Adrenal gland (tissue), 12 donors: ENCODE data around the gene SRRM2. TPM values are rescaled to one million over a fixed set of nuclear protein-coding genes. Genes with fewer than 3 reads are reported as not detected.
A peak's percentile ranks its signal among the peaks of the same experiment; 100 is the strongest.

Experiments
- DNase-seq, 7 donors: peaks; one replicate each; pipeline ENCODE4 v3.0.0-alpha.2; 2019 to 2020
- H3K27ac ChIP-seq, 5 donors: fragments of 200-600 bp; sonication (generic) in 4 of 5; 1 replicate in 3 of 5; 2 replicates in 2 of 5; pipeline versions ENCODE4 v1.5.1 to v1.8.0; 2016 to 2020; ENCODE audit warnings: mild to moderate bottlenecking in 1 of 5
- H3K27me3 ChIP-seq: fragments of 200-600 bp; 2 replicates; pipeline ENCODE4 v1.8.0; 2021
- H3K36me3 ChIP-seq, 2 donors: fragments of 200-600 bp; replicated peaks in 1 of 2; 1 replicate in 1 of 2; 2 replicates in 1 of 2; pipeline versions ENCODE4 v1.5.1 to v1.8.0; 2018 to 2022
- H3K4me1 ChIP-seq, 2 donors: fragments of 200-600 bp; replicated peaks in 1 of 2; 1 replicate in 1 of 2; 2 replicates in 1 of 2; pipeline versions ENCODE4 v1.5.1 to v1.8.0; 2018 to 2021
- H3K4me3 ChIP-seq, 4 donors: fragments of 200-600 bp; sonication (generic) in 3 of 4; one replicate each; pipeline ENCODE4 v1.5.1; 2016 to 2018
- H3K9me3 ChIP-seq, 3 donors: fragments of 200-600 bp; sonication (generic) in 1 of 3; replicated peaks in 1 of 3; 1 replicate in 2 of 3; 2 replicates in 1 of 3; pipeline versions ENCODE4 v1.5.1 to v1.8.0; 2016 to 2021
- POLR2A ChIP-seq, 2 donors: fragments of 450-650 bp; IDR thresholded peaks; one replicate each; pipeline ENCODE4 v1.6.1; 2017; ENCODE audit warnings: antibody characterized with exemption in 2 of 2, mild to moderate bottlenecking in 2 of 2, moderate library complexity in 1 of 2
- WGBS, 4 donors: extraction: QIAGEN DNeasy Blood & Tissue Kit in 2 of 4; methylation state at CpG; one replicate each; pipeline versions ENCODE4 v1.1.5 to v1.1.7; 2013 to 2017; 5-methylcytosine and 5-hydroxymethylcytosine counted together
- intact Hi-C, 2 donors: fragments of 100-400 bp; cut with DNase I; formaldehyde crosslinking; loops; one replicate each; pipeline versions ENCODE4 v1.14.1 to v1.15.0; 2022 to 2023
- polyA plus RNA-seq, 3 donors: library from polyadenylated mRNA; stranded (reverse); fragments of 200-250 nt in 2 of 3; fragments of 350-450 nt in 1 of 3; fragmentation: Illumina TruSeq in 1 of 3; extraction: RNeasy Lipid Tissue Mini Kit (QIAGEN cat#74804) in 1 of 3; gene quantifications; one replicate each; pipeline ENCODE4 v1.2.3, GENCODE V29; 2013 to 2014
- total RNA-seq, 9 donors: library from RNA; depleted of rRNA in 4 of 9; stranded (reverse); fragments of >200 nt in 4 of 9; fragments of 120-200 nt in 1 of 9; fragmentation: NEBNext Ultra II Directional in 1 of 9; extraction: Animal tissue kit (Norgen Biotek cat#: 25700) in 1 of 9; gene quantifications; one replicate each; pipeline versions ENCODE4 v1.1.0 to v1.2.4, GENCODE V29; 2013 to 2023
- TF ChIP-seq, protein P1 (sequence below), 6 experiments: fragments of 450-650 bp in 4 of 6; fragments of 200-600 bp in 2 of 6; sonication (generic) in 1 of 6; IDR thresholded peaks; 1 replicate in 5 of 6; 2 replicates in 1 of 6; pipeline versions ENCODE4 v1.5.1 to v1.8.0; 2016 to 2021; ENCODE audit warnings: antibody characterized with exemption in 6 of 6, mild to moderate bottlenecking in 2 of 6, moderate library complexity in 1 of 6
- donor health status: healthy with polysubstance abuse.
- donor health status: Bipolar disorder and iron deficiency.
- donor health status: DM: yes; HTN: yes; CAD: no.
- donor health status: DM: no; HTN: no; CAD: no.
- donor health status: DM: no; HTN: no; CAD: no.
- donor health status: DM: yes; HTN: yes; CAD: no.

The SRRM2 gene
- total and polyA plus RNA-seq, 12 donors, result 81.7 to 3,120 (median 328) TPM

- Histone ChIP-seq H3K27me3 (no peaks in the 10 kb centered on the region), H3K27ac (no peak overlapping the region), H3K9me3 (no peaks in the 10 kb centered on the region), H3K4me1 (peaks cover 0 to 7% of the 10 kb centered on the region in 2 donors), H3K36me3 (no peaks in the 10 kb centered on the region), H3K4me3 (no peak overlapping the region)
- WGBS, 4 donors, result 29 to 43% (median 30%) methylated on average over 7 to 9 of the region's 9 CpGs
- no peak for TF ChIP-seq POLR2A (IDR thresholded peaks at IDR 0.05)
- TF ChIP-seq, protein P1, sequence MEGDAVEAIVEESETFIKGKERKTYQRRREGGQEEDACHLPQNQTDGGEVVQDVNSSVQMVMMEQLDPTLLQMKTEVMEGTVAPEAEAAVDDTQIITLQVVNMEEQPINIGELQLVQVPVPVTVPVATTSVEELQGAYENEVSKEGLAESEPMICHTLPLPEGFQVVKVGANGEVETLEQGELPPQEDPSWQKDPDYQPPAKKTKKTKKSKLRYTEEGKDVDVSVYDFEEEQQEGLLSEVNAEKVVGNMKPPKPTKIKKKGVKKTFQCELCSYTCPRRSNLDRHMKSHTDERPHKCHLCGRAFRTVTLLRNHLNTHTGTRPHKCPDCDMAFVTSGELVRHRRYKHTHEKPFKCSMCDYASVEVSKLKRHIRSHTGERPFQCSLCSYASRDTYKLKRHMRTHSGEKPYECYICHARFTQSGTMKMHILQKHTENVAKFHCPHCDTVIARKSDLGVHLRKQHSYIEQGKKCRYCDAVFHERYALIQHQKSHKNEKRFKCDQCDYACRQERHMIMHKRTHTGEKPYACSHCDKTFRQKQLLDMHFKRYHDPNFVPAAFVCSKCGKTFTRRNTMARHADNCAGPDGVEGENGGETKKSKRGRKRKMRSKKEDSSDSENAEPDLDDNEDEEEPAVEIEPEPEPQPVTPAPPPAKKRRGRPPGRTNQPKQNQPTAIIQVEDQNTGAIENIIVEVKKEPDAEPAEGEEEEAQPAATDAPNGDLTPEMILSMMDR (IDR thresholded peaks at IDR 0.05), result no peak
- intact Hi-C loops, result no loop called here
- DNase-seq, result no peak
Measured at GRCh38 chr16:2715064-2715463, 37.4 kb upstream of the SRRM2 start.

- intact Hi-C loops, result no loop called here
- no peak overlapping the region for H3K4me3 ChIP-seq
- H3K27me3 ChIP-seq, result no peaks in the 10 kb centered on the region
- WGBS, 4 donors, result 0 to 5% (median 4%) methylated on average over 5 to 33 of the region's 33 CpGs; no CpG with 5 or more reads in 1 of the 4 donors
- no peaks in the 10 kb centered on the region for H3K9me3 ChIP-seq
- no peaks in the 10 kb centered on the region for H3K36me3 ChIP-seq
- peak; percentile 51 to 75 (median 65) for DNase-seq
- H3K4me1 ChIP-seq, result peaks cover 0 to 12% of the 10 kb centered on the region in 2 donors
- TF ChIP-seq, protein P1 (IDR thresholded peaks at IDR 0.05), result no peak
- no peak for TF ChIP-seq POLR2A (IDR thresholded peaks at IDR 0.05)
- H3K27ac ChIP-seq, result no peak overlapping the region
Measured at GRCh38 chr16:2715519-2715918, 36.9 kb upstream of the SRRM2 start.

DNA sequence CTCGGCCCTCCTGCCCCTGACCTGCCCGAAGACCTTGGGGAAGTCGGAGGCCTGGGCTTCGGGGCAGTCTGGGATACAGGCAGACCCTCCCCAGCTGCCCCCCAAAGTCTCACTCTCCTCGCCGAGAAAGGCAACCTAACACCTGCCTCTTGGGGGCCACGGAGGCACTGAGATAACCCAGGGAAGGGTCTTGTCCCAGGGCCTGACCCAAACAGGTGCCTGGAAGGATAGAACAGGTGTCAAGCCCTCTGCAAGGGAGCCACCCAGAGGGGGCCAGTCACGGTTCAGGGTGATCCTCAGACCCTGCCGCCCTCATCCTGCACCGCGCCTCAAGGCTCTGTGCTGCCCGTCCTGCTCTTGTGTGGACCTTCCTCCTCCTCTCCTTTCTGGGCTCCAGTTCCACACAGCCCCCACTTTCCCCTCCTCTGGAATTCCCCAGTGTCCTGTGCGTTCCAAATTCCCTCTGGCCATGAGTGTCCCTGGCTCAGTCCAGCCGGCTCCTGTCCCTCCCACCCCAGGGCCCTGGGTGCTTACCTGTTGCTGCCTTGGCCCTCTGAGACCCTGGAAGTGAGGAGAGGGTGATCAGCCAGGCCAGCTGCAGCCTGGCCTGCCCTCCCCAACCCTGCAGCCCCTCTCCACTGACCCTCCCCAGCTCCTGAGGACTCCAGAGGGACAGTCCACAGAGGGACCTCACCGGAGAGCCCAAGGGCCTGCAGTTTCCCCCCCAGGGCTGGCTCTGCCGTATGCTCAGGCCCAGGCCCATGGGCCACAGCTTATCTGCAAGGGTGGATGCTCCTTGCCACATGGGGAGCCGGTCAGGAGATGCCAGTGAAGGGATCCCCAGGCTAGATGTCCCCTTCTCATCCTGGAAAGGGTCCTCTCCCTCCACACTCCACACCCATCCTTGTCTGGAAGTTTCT is 36.2 kb upstream of the SRRM2 start:
- intact Hi-C loops, result no loop called here
- Histone ChIP-seq H3K4me1 (peaks cover 0 to 14% of the 10 kb centered on the region in 2 donors), H3K4me3 (no peak overlapping the region), H3K27me3 (no peaks in the 10 kb centered on the region), H3K9me3 (no peaks in the 10 kb centered on the region), H3K27ac (no peak overlapping the region), H3K36me3 (no peaks in the 10 kb centered on the region)
- 58 to 68% (median 62%) methylated on average over 7 to 17 of the region's 17 CpGs for WGBS, 4 donors
- DNase-seq, result no peak
- TF ChIP-seq POLR2A (IDR thresholded peaks at IDR 0.05), result no peak
- TF ChIP-seq, protein P1 (IDR thresholded peaks at IDR 0.05), result no peak

DNA sequence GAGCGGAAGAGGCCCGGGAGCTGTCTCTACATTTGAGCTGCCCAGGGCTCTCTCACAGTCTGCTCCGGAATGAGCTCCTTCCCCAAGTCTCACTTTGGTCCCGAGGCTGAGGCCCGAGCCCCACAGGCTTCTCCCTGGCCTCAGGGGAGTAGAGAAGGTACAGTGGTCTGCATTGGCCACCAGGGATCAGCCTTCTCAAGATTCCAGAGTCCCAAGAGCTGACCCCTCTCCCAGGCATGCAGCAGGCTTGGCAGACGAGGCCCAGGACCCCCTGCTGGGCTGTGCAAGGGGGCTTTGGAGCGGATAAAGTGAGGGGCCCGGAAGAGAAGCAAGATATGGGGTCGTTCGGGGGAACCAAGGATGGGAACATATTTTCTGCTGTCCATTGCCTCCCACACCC is 35.5 kb upstream of the SRRM2 start:
- DNase-seq, result no peak
- no peak overlapping the region for H3K4me3 ChIP-seq
- H3K27ac ChIP-seq, result no peak overlapping the region
- H3K9me3 ChIP-seq, result no peaks in the 10 kb centered on the region
- WGBS, 4 donors, result 80 to 89% (median 84%) methylated on average over 5 to 10 of the region's 10 CpGs
- intact Hi-C loops, result no loop called here
- peaks cover 4 to 18% of the 10 kb centered on the region in 2 donors for H3K4me1 ChIP-seq
- TF ChIP-seq, protein P1 (IDR thresholded peaks at IDR 0.05), result no peak
- no peak for TF ChIP-seq POLR2A (IDR thresholded peaks at IDR 0.05)
- no peaks in the 10 kb centered on the region for H3K36me3 ChIP-seq
- H3K27me3 ChIP-seq, result no peaks in the 10 kb centered on the region
